HFFc6 (cell line): ENCODE measurements around the gene HCFC2. TPM values are rescaled to one million over a fixed set of nuclear protein-coding genes. Genes with fewer than 3 reads are reported as not detected.
"Not testable (repeated sequence)": the region's sequence is repeated elsewhere in the genome, so short reads cannot be mapped to it uniquely, and the experiment has no call there.

Source experiments
- DNase-seq: peaks from one replicate; pipeline ENCODE4 v3.0.0-alpha.2; 2018
- H3K27ac Mint-ChIP-seq: 2 replicates; pipeline ENCODE4 v1.8.0; 2020; ENCODE audit warnings: mild to moderate bottlenecking, mixed read lengths
- H3K27me3 Mint-ChIP-seq: 2 replicates; pipeline ENCODE4 v1.8.0; 2021; ENCODE audit warnings: mild to moderate bottlenecking, moderate library complexity, mixed read lengths; ENCODE audit not compliant: insufficient read depth
- H3K36me3 Mint-ChIP-seq: 2 replicates; pipeline ENCODE4 v1.8.0; 2021; ENCODE audit warnings: low read depth, mixed read lengths
- H3K4me1 Mint-ChIP-seq: 2 replicates; pipeline ENCODE4 v1.8.0; 2020; ENCODE audit warnings: low read depth, mixed read lengths
- H3K4me3 Mint-ChIP-seq: 2 replicates; pipeline ENCODE4 v1.8.0; 2020; ENCODE audit warnings: mild to moderate bottlenecking, moderate library complexity, mixed read lengths
- H3K9me3 Mint-ChIP-seq: 2 replicates; pipeline ENCODE4 v1.8.0; 2020; ENCODE audit warnings: mild to moderate bottlenecking, mixed read lengths
- CTCF ChIP-seq: fragments of 200-600 bp; sonication (generic); IDR thresholded peaks from 2 replicates; pipeline ENCODE4 v1.5.0; 2021; ENCODE audit warnings: antibody characterized with exemption, mild to moderate bottlenecking
- long read RNA-seq: library from polyadenylated mRNA; unstranded; transcript quantifications from one replicate; pipeline ENCODE4 v2.0.0, GENCODE V29; 2019
- total RNA-seq, 6 experiments: library from RNA; stranded (reverse); fragmentation: NEBNext Ultra II Directional; extraction: Animal tissue kit (Norgen Biotek cat#: 25700); gene quantifications; 2 replicates in 1 of 6; 3 replicates in 5 of 6; pipeline ENCODE4 v1.2.3, GENCODE V29; 2021

Gene HCFC2
- 10 to 100 TPM; 19.6 to 23.8 (median 21.9) TPM for total RNA-seq
- long read RNA-seq, full-length matches to known transcripts, result 9 of 20 reads
- long read RNA-seq, partial matches to known transcripts, result 4 of 20 reads
- long read RNA-seq, other reads (novel, unspliced or antisense), result 7 of 20 reads

- Mint-ChIP-seq H3K27me3 (no peaks in the 10 kb centered on the region), H3K4me3 (peak within 1 kb of the TSS; percentile 97), H3K9me3 (no peaks in the 10 kb centered on the region), H3K4me1 (peaks cover 29% of the 10 kb centered on the region), H3K36me3 (peaks cover 14% of the 10 kb centered on the region), H3K27ac (peak within 1 kb of the TSS; percentile 88)
- TF ChIP-seq CTCF, result no peak
- peak; percentile 79 for DNase-seq
Measured at GRCh38 chr12:104064031-104064841, at the start of gene HCFC2. HCFC2 (plus strand) TSS chr12:104064531; CDS start chr12:104064561, 30 bp downstream.

- not testable (repeated sequence) for H3K27me3 Mint-ChIP-seq, H3K4me1 Mint-ChIP-seq, H3K9me3 Mint-ChIP-seq, DNase-seq, H3K27ac Mint-ChIP-seq, H3K4me3 Mint-ChIP-seq
- H3K36me3 Mint-ChIP-seq, result peaks cover 14% of the 10 kb centered on the region
Measured at GRCh38 chr12:104021862-104022261, 42.5 kb upstream of the HCFC2 start.

- Mint-ChIP-seq H3K36me3 (peaks cover 14% of the 10 kb centered on the region), H3K9me3 (no peaks in the 10 kb centered on the region), H3K4me3 (no peak overlapping the region), H3K27ac (no peak overlapping the region), H3K4me1 (peaks cover 10% of the 10 kb centered on the region; the same call in 1 of the 2 replicates), H3K27me3 (no peaks in the 10 kb centered on the region)
- no peak for TF ChIP-seq CTCF
- DNase-seq, result no peak
Measured at GRCh38 chr12:104022786-104023185, 41.5 kb upstream of the HCFC2 start.

- peaks cover 14% of the 10 kb centered on the region for H3K36me3 Mint-ChIP-seq
- H3K9me3 Mint-ChIP-seq, result no peaks in the 10 kb centered on the region
- DNase-seq, result no peak
- no peak overlapping the region for H3K4me3 Mint-ChIP-seq
- H3K27ac Mint-ChIP-seq, result no peak overlapping the region
- H3K27me3 Mint-ChIP-seq, result no peaks in the 10 kb centered on the region
- H3K4me1 Mint-ChIP-seq, result peaks cover 10% of the 10 kb centered on the region; the same call in 1 of the 2 replicates
- no peak for TF ChIP-seq CTCF
Measured at GRCh38 chr12:104023710-104024109, 40.6 kb upstream of the HCFC2 start.

GRCh38 chr12:104024348-104024747 is 40.0 kb upstream of the HCFC2 start:
- DNase-seq, result no peak
- no peaks in the 10 kb centered on the region for H3K9me3 Mint-ChIP-seq
- peaks cover 10% of the 10 kb centered on the region; the same call in 1 of the 2 replicates for H3K4me1 Mint-ChIP-seq
- no peaks in the 10 kb centered on the region for H3K27me3 Mint-ChIP-seq
- no peak overlapping the region for H3K4me3 Mint-ChIP-seq
- H3K36me3 Mint-ChIP-seq, result peaks cover 14% of the 10 kb centered on the region
- H3K27ac Mint-ChIP-seq, result no peak overlapping the region
- no peak for TF ChIP-seq CTCF

GRCh38 chr12:104025771-104026170 is 38.6 kb upstream of the HCFC2 start:
- no peak for DNase-seq
- Mint-ChIP-seq H3K9me3 (no peaks in the 10 kb centered on the region), H3K27ac (no peak overlapping the region), H3K36me3 (peaks cover under 1% of the 10 kb centered on the region; the same call in 1 of the 2 replicates), H3K27me3 (no peaks in the 10 kb centered on the region), H3K4me1 (peaks cover 10% of the 10 kb centered on the region; the same call in 1 of the 2 replicates), H3K4me3 (no peak overlapping the region)
- TF ChIP-seq CTCF, result no peak
